ENCODE data around the gene ADAMTSL3. TPM values are rescaled to one million over a fixed set of nuclear protein-coding genes. Genes with fewer than 3 reads are reported as not detected.

The ADAMTSL3 gene
- total RNA-seq, 4 donors from 2014 or later: 2.4 to 8.8 (median 5.7) TPM

DNA sequence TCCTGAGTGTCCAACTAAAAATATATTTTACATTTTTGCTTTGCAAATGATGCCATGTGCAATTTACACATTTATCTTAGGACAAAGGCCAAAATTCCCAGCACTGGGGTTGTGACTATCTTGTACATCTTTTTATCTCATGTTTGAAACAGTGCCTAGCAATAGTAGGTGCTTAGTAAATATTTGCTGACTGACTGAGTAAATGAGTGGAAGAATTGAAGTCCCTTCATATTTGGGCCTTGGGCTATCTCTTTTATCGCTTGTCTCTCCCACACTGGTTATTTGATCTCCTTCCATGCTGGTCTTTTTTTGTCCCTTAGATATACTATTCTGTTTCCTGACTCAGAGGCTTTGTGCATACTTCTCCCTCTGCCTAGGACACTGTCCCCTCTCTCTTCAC lies 368.6 kb downstream of the ADAMTSL3 start:
- 88 to 91% methylated on average over 1 of the region's 1 CpG for WGBS, 2 donors
- intact Hi-C loops (cut with DNase I; ENCODE audit: low total_unique reads): loop anchor here (10.0 kb wide), 2 partner anchors 448 to 588 kb away; no protein-coding TSS in a partner anchor
- no peak for DNase-seq (ENCODE audit: low spot score in 2 of 2)
- no peak overlapping the region for H3K4me3 ChIP-seq (ENCODE audit: low read depth, poor library complexity, severe bottlenecking)
- TF ChIP-seq, protein P1, sequence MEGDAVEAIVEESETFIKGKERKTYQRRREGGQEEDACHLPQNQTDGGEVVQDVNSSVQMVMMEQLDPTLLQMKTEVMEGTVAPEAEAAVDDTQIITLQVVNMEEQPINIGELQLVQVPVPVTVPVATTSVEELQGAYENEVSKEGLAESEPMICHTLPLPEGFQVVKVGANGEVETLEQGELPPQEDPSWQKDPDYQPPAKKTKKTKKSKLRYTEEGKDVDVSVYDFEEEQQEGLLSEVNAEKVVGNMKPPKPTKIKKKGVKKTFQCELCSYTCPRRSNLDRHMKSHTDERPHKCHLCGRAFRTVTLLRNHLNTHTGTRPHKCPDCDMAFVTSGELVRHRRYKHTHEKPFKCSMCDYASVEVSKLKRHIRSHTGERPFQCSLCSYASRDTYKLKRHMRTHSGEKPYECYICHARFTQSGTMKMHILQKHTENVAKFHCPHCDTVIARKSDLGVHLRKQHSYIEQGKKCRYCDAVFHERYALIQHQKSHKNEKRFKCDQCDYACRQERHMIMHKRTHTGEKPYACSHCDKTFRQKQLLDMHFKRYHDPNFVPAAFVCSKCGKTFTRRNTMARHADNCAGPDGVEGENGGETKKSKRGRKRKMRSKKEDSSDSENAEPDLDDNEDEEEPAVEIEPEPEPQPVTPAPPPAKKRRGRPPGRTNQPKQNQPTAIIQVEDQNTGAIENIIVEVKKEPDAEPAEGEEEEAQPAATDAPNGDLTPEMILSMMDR (IDR thresholded peaks at IDR 0.05): no peak
- TF ChIP-seq POLR2A (IDR thresholded peaks at IDR 0.05): no peak

- DNase-seq (ENCODE audit: low spot score in 2 of 2): no peak
- no peak overlapping the region for H3K4me3 ChIP-seq (ENCODE audit: low read depth, poor library complexity, severe bottlenecking)
- intact Hi-C loops (cut with DNase I; ENCODE audit: low total_unique reads): loop anchor here (10.0 kb wide), 2 partner anchors 449 to 589 kb away; no protein-coding TSS in a partner anchor
- 93 to 94% methylated on average over 11 of the region's 11 CpGs for WGBS, 2 donors
- no peak for TF ChIP-seq POLR2A (IDR thresholded peaks at IDR 0.05)
- TF ChIP-seq, protein P1 (IDR thresholded peaks at IDR 0.05): no peak
Observed at GRCh38 chr15:84023636-84024035, 369.7 kb downstream of the ADAMTSL3 start.

DNA sequence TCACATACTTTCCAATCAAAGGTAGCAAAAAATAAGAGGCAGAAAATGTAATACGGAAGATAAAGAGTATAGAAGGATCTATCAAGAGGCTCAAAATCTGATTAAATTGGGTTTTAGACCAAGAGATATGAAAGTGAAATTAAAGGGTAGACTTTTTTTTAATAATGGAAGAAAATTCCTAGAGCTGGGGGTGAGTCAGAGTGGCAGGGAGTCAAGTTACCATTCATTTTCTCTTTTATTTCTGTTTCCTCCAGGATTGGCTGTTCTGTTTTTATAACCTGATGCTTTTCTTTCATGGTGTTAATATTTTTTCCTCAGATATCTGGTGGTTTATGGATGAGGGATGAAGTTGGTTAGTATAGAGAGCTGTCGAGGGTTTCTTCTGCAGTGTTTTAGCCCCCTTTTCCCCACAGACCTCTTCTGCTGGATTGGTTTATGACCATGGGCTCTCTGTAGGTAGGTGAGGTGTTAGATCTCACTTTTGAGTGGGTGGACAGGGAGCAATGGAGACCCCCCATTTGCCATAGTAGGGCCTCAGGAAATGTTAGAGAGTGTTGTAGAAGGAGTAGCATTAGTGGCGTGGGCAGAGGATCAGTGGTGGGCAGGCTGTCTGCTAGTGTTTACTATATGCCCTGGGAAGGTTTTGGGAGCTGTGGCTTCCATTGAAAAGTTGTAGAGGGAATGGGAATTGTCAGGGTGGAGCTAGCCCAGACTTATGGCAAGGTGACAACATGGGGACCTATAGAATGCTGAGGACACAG lies 380.1 kb downstream of the ADAMTSL3 start:
- no peak for DNase-seq (ENCODE audit: low spot score in 2 of 2)
- H3K4me3 ChIP-seq (ENCODE audit: low read depth, poor library complexity, severe bottlenecking): no peak overlapping the region
- intact Hi-C loops (cut with DNase I; ENCODE audit: low total_unique reads): no loop called here
- 91 to 94% methylated on average over 3 of the region's 3 CpGs for WGBS, 2 donors
- TF ChIP-seq, protein P1 (IDR thresholded peaks at IDR 0.05): no peak
- TF ChIP-seq POLR2A (IDR thresholded peaks at IDR 0.05): no peak

- 58 to 61% methylated on average over 3 of the region's 3 CpGs for WGBS, 2 donors
- TF ChIP-seq, protein P1 (IDR thresholded peaks at IDR 0.05): no peak
- TF ChIP-seq POLR2A (IDR thresholded peaks at IDR 0.05): no peak
- no peak for DNase-seq (ENCODE audit: low spot score in 2 of 2)
- no peak overlapping the region for H3K4me3 ChIP-seq (ENCODE audit: low read depth, poor library complexity, severe bottlenecking)
- intact Hi-C loops (cut with DNase I; ENCODE audit: low total_unique reads): no loop called here
Observed at GRCh38 chr15:84034578-84035398, 380.9 kb downstream of the ADAMTSL3 start.

GRCh38 chr15:84035399-84035766 lies 381.5 kb downstream of the ADAMTSL3 start:
- intact Hi-C loops (cut with DNase I; ENCODE audit: low total_unique reads): no loop called here
- H3K4me3 ChIP-seq (ENCODE audit: low read depth, poor library complexity, severe bottlenecking): no peak overlapping the region
- TF ChIP-seq POLR2A (IDR thresholded peaks at IDR 0.05): no peak
- TF ChIP-seq, protein P1 (IDR thresholded peaks at IDR 0.05): no peak
- WGBS, 2 donors: 3 to 10% methylated on average over 2 of the region's 2 CpGs
- DNase-seq (ENCODE audit: low spot score in 2 of 2): no peak

Data from lower leg skin (tissue), 4 donors.